BLaER1 treated with 17β-estradiol and CSF1 and Interleukin-3, amounts not matched to agents 10 nM and 100 nM (cell line): ENCODE data around the gene HOOK2.

Source experiments
- H3K27ac ChIP-seq, 11 experiments: shearing (Covaris generic); formaldehyde crosslinking; 2 replicates each; pipeline ENCODE4 v1.8.1; 2022
- H3K27me3 ChIP-seq, 11 experiments: shearing (Covaris generic); formaldehyde crosslinking; 2 replicates each; pipeline ENCODE4 v1.8.1; 2022
- H3K36me3 ChIP-seq, 11 experiments: shearing (Covaris generic); formaldehyde crosslinking; 2 replicates each; pipeline ENCODE4 v1.8.1; 2022
- H3K4me1 ChIP-seq, 10 experiments: shearing (Covaris generic); formaldehyde crosslinking; 2 replicates each; pipeline ENCODE4 v1.8.1; 2022
- H3K4me2 ChIP-seq, 11 experiments: shearing (Covaris generic); formaldehyde crosslinking; 2 replicates each; pipeline ENCODE4 v1.8.1; 2022
- H3K4me3 ChIP-seq, 10 experiments: shearing (Covaris generic); formaldehyde crosslinking; 2 replicates each; pipeline ENCODE4 v1.8.1; 2022
- H3K9ac ChIP-seq, 11 experiments: shearing (Covaris generic); formaldehyde crosslinking; 2 replicates each; pipeline ENCODE4 v1.8.1; 2022
- H3K9me3 ChIP-seq, 11 experiments: shearing (Covaris generic); formaldehyde crosslinking; replicated peaks in 1 of 11; 2 replicates each; pipeline ENCODE4 v1.8.1; 2022
- H4K20me1 ChIP-seq, 11 experiments: shearing (Covaris generic); formaldehyde crosslinking; 2 replicates each; pipeline ENCODE4 v1.8.1; 2022
- Cebpa-rat ChIP-seq, 11 experiments: shearing (Covaris generic); IDR thresholded peaks; 2 replicates each; pipeline ENCODE4 v1.8.1; 2022

HOOK2 gene

GRCh38 chr19:12786952-12787351, 11.6 kb upstream of the HOOK2 start:
- peak overlapping the region; percentile 98 to 100 (median 99) for H3K27ac ChIP-seq
- H3K4me3 ChIP-seq: peak overlapping the region in 6 of 10 experiments; percentile 12 to 49 (median 33); a peak in 7 of 20 replicates
- H3K9me3 ChIP-seq: no peaks in the 10 kb centered on the region
- no peak for TF ChIP-seq Cebpa-rat (IDR thresholded peaks at IDR 0.05)
- peaks cover 65 to 86% (median 83%) of the 10 kb centered on the region in 10 experiments for H3K4me1 ChIP-seq
- H4K20me1 ChIP-seq: peaks cover 5 to 6% (median 6%) of the 10 kb centered on the region in 11 experiments
- H3K4me2 ChIP-seq: peak overlapping the region; percentile 90 to 100 (median 99)
- no peaks in the 10 kb centered on the region for H3K27me3 ChIP-seq
- peaks cover 0 to under 1% (median 0%) of the 10 kb centered on the region in 11 experiments; a peak in 1 of 22 replicates for H3K36me3 ChIP-seq
- peak overlapping the region; percentile 92 to 99 (median 96) for H3K9ac ChIP-seq

GRCh38 chr19:12786141-12786870, 11.0 kb upstream of the HOOK2 start:
- Histone ChIP-seq H3K4me1 (peaks cover 71 to 92% (median 90%) of the 10 kb centered on the region in 10 experiments), H3K9me3 (no peaks in the 10 kb centered on the region), H3K4me3 (peak overlapping the region in 8 of 10 experiments; percentile 8 to 49 (median 30); a peak in 12 of 20 replicates), H3K36me3 (no peaks in the 10 kb centered on the region), H3K27me3 (no peaks in the 10 kb centered on the region), H3K4me2 (peak overlapping the region; percentile 90 to 100 (median 99)), H3K9ac (peak overlapping the region; percentile 92 to 99 (median 96)), H3K27ac (peak overlapping the region; percentile 98 to 100 (median 99)), H4K20me1 (no peaks in the 10 kb centered on the region; a peak in 1 of 22 replicates)
- no peak for TF ChIP-seq Cebpa-rat (IDR thresholded peaks at IDR 0.05)

DNA sequence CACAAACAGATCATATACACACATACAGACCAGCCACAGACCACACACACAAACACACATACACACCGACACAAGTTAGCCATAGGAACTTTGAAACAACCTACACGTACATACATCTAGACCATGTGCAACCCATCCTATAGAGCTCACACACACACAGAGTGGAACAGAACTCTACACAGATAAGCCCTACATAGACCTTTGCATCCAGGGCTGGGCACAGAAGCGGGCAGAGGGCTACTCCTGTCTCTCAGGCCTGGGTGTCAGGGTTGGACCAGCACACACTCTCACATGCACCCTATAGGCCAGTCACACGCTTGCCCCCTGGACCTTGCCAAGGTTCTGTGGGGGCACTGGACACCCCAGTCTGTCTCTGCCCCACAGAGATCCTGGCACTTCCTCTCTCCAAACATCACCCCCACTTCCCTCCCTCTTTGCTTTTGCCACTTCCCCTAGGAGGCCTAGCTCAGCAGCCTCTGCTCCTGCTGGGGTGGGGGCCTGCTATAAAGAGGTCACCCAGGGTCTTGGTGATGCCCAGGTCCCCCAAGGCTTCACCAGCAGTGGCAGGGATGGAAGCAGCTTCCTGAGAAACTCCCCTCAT, 10.2 kb upstream of the HOOK2 start:
- no peak for TF ChIP-seq Cebpa-rat (IDR thresholded peaks at IDR 0.05)
- H3K4me3 ChIP-seq: peak overlapping the region in 8 of 10 experiments; percentile 8 to 49 (median 30); a peak in 10 of 20 replicates
- H3K4me1 ChIP-seq: peaks cover 72 to 88% (median 86%) of the 10 kb centered on the region in 10 experiments
- H3K36me3 ChIP-seq: no peaks in the 10 kb centered on the region
- H4K20me1 ChIP-seq: no peaks in the 10 kb centered on the region
- H3K4me2 ChIP-seq: peak overlapping the region; percentile 90 to 100 (median 99)
- H3K9ac ChIP-seq: peak overlapping the region; percentile 92 to 99 (median 96)
- no peaks in the 10 kb centered on the region for H3K9me3 ChIP-seq
- peak overlapping the region; percentile 98 to 100 (median 99) for H3K27ac ChIP-seq
- no peaks in the 10 kb centered on the region for H3K27me3 ChIP-seq

DNA sequence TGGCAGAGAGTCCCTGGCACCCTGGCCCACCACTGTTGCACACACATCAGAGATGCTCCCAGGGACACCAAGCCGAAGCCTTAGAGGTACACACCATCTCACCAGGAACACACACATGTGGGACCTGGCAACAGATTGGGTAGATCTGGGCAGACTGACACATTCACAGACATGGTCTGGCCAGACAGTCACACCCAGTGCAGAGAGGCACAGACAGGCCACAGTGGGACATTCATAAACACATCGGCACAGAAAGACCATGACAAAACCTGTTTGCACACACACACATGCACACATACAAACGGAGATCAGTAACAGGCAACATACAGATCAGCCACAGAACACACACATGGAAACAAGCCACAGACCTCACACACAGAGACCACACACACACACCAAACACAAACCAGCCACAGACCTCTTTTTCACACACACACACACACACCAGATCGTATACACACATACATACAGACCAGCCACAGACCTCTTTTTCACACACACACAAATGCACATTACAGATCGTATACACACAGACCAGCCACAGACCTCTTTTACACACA, 9.6 kb upstream of the HOOK2 start:
- peak overlapping the region in 3 of 10 experiments; percentile 15 to 47 (median 35); a peak in 6 of 20 replicates for H3K4me3 ChIP-seq
- no peaks in the 10 kb centered on the region for H3K9me3 ChIP-seq
- peak overlapping the region; percentile 90 to 100 (median 99) for H3K4me2 ChIP-seq
- no peaks in the 10 kb centered on the region for H3K36me3 ChIP-seq
- peak overlapping the region; percentile 98 to 100 (median 99) for H3K27ac ChIP-seq
- peak overlapping the region; percentile 92 to 99 (median 96) for H3K9ac ChIP-seq
- H4K20me1 ChIP-seq: no peaks in the 10 kb centered on the region
- H3K4me1 ChIP-seq: peaks cover 75 to 87% (median 85%) of the 10 kb centered on the region in 10 experiments
- no peaks in the 10 kb centered on the region for H3K27me3 ChIP-seq
- TF ChIP-seq Cebpa-rat (IDR thresholded peaks at IDR 0.05): no peak

DNA sequence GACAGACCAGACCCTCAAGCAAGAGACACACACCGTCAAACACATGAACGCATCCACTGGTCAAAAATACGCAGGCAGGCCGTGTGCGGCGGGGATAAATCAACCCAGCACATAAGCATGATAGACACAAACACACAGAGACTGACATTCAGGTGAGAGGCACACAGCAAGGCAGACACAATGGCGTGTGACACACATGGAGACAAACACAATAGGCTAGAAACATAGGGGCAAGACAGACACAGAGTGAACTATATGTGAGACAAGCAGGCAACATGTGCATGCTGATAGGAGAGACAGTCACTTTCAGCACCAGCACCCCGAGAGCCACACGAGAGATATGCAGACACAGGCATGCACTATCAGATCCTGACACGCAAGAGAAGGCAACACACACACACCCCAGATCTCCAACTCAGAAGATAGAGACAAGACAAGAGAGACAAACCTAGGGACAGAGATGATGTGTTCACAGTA, 9.1 kb upstream of the HOOK2 start:
- no peaks in the 10 kb centered on the region for H4K20me1 ChIP-seq
- no peaks in the 10 kb centered on the region for H3K9me3 ChIP-seq
- H3K27ac ChIP-seq: peak overlapping the region; percentile 98 to 100 (median 99)
- no peak for TF ChIP-seq Cebpa-rat (IDR thresholded peaks at IDR 0.05)
- H3K36me3 ChIP-seq: no peaks in the 10 kb centered on the region
- peaks cover 81 to 92% (median 89%) of the 10 kb centered on the region in 10 experiments for H3K4me1 ChIP-seq
- no peaks in the 10 kb centered on the region for H3K27me3 ChIP-seq
- peak overlapping the region; percentile 90 to 100 (median 99) for H3K4me2 ChIP-seq
- peak overlapping the region in 2 of 10 experiments; percentile 15 to 35; a peak in 2 of 20 replicates for H3K4me3 ChIP-seq
- H3K9ac ChIP-seq: peak overlapping the region; percentile 92 to 99 (median 96)

DNA sequence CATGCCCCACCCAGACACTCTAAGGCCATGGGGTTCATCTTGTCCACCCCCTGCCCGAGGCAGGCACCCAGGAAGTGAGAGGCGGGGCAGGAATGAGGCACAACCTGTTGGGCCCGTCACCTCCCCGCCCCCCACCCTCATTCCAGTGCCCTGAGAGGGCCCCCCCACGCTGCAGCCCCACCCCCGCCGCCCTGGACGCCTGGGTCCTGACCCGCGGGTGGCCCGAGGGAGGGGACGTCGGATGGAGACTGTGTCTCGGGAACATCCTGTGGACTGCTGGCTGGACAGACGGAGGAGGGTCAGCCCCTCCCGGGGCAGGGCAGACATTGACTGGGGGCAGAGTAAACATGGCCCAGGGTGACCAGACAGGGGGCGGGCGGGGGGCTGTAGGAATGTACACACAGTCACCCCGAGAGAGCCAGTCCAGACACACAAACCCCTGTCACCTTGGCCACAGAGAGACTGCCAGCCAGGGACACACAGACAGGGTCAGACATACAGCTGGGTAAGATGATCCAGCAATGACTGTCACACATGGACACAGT, 8.6 kb upstream of the HOOK2 start:
- Histone ChIP-seq H3K4me3 (peak overlapping the region in 8 of 10 experiments; percentile 61 to 72 (median 66); a peak in 8 of 20 replicates), H3K4me1 (peaks cover 82 to 92% (median 89%) of the 10 kb centered on the region in 10 experiments)
- TF ChIP-seq Cebpa-rat (IDR thresholded peaks at IDR 0.05): no peak

DNA sequence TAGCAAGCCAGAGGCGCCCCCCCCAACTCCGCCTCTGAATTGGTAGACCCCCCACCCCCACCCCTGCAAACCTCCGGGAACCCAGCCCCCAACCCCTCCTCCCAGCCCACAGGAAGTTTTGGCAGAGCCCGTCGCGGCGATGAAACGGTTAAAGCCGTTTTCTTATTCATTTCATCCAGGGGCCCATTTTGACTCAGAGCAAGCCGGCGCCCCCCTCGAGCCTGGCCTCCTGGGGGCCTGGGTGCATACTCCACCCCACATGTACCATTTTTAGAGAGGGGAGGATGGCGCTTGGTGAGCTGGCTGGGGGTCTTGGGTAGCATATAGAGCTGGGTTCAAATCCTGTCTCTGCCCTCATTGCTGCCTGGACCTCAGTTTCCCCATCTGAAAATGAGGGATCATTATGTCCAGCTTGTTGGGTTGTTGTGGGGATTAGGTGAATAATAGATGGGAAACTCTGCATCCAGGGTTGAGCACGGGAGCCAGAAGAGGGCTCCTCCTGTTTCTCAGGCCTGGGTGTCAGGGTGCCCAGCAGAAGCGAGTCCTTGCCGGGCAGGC, 8.0 kb upstream of the HOOK2 start:
- Histone ChIP-seq H3K4me2 (peak overlapping the region; percentile 90 to 100 (median 99)), H3K9me3 (no peaks in the 10 kb centered on the region), H3K27ac (peak overlapping the region; percentile 98 to 100 (median 99)), H3K4me1 (peaks cover 83 to 92% (median 89%) of the 10 kb centered on the region in 10 experiments), H3K4me3 (peak overlapping the region; percentile 55 to 72 (median 66)), H3K9ac (peak overlapping the region; percentile 87 to 99 (median 96)), H3K27me3 (no peaks in the 10 kb centered on the region), H3K36me3 (no peaks in the 10 kb centered on the region), H4K20me1 (no peaks in the 10 kb centered on the region)
- TF ChIP-seq Cebpa-rat (IDR thresholded peaks at IDR 0.05): no peak

More for the DNA sequence above, 8.6 kb upstream of the HOOK2 start:
- Histone ChIP-seq H3K4me2 (peak overlapping the region; percentile 90 to 100 (median 99)), H3K9ac (peak overlapping the region; percentile 92 to 99 (median 96)), H3K9me3 (no peaks in the 10 kb centered on the region), H3K27ac (peak overlapping the region; percentile 98 to 100 (median 99)), H4K20me1 (no peaks in the 10 kb centered on the region), H3K36me3 (no peaks in the 10 kb centered on the region), H3K27me3 (no peaks in the 10 kb centered on the region)
